Brain pericyte (primary cell): ENCODE data around the gene UTP3.
"Not testable (repeated sequence)": the region's sequence is repeated elsewhere in the genome, so short reads cannot be mapped to it uniquely, and the experiment has no call there.

Experiments used
- DNase-seq: peaks from one replicate; pipeline ENCODE4 v3.0.0-alpha.2; 2012; ENCODE audit warnings: low read depth, low spot score

Gene UTP3

DNA sequence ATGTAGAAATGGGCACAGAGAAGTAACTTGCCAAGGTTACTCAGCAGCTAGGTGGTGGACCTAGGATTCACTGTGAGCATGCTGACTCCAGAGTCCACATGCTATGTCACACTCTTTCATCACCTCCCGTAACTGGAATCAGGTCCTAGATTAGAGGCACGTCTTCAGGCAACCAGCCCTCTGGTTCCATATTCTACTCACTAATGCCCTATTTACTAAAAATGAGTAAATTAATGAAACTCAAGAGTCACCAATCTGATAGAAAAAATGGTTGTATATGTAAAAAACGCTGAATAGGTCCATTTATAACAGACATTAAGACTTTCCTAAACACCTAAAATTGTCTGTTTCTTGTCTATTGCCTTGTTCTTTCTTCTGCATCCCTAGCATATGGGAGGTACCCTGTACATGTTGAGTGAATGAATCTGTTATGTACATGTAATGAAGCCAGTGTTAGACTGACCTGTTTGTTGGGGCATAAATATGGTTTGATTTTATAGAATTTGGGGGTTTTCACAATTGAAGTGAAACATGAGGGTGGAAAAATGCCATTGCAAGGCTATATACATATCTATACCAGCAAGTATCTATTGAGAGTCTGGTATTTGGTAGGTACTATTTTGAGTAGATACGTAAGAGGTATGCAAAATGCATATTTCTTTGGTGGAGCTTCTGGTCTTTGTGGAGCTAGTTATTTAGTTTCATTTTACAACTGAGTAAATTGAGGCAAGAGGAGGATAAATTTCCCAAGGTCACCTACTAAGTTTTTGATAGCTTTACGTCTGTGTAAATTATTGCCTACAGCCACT is 26.0 kb downstream of the UTP3 start:
- no peak for DNase-seq

DNA sequence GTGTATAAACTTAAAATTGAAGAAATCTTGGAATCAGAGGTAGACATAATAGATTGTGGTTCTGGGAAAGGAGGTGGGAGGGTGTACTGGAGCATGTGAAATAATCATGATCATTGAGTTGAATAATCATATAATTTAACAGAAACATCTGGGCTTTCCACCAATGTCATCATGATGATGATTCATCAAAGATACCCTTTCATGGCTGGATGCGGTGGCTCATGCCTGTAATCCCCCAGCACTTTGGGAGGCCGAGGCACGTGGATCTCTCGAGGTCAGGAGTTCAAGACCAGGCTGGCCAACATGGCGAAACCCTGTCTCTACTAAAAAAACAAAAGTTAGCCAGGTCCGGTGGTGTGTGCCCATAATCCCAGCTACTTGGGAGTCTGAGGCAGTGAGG is 26.8 kb downstream of the UTP3 start:
- DNase-seq = no peak

DNA sequence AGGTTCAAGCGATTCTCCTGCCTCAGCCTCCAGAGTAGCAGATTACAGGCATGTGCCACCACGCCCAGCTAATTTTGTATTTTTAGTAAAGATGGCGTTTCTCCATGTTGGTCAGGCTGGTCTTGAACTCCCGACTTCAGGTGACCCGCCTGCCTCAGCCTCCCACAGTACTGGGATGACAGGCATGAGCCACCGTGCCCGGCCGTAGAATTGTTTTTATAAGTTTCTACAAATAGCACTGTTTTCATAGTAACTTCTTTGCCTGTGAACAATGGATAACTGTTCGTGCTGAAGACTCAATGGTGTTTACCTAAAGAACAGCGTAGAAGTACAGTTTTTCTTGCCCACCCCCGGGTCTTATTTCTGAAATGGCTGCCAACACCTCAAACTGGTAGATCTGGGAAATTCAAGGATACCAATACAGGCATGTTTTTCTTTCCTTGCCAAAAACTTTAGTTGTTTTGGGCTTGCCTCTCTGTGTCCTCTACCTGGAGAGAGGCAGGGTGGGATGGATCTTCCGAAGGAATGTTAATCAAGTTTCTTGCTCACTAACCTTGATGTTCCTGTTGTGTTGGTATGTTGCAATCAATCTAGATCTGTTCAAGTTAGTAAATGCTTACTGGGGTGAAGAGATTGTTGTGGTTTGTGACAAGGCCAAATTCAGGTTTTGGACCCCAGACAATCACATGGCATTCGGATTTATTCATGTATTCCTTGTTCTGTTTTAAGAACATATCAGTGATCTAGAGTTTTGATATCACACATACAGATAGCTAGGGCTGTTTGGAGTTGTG is 30.7 kb downstream of the UTP3 start:
- no peak for DNase-seq

DNA sequence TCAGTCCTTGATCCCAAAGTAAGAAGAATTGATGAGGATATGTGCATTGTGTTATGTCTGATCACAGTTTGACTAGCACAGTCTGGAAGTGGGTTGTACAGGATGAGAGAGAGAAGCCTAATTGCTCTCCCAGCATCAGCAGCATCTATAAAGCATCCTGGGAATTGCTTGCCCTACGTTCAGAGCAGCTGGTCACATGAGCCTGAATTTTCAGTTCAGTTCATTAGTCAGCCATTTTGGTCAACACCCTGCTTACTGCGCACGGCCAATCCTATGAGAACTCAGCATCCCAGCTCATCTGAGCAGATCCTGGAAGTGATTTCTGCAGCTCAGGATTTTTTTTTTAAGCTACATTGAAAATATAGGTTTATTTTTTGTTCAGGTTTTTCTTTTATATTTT is 33.4 kb downstream of the UTP3 start, which contains the start of gene RUFY3:
TSS of gene RUFY3 (plus strand) at position 218 of the 400 bp plus-strand sequence. CDS start 610 bp downstream, outside the sequence.
- DNase-seq = peak; percentile 80

DNA sequence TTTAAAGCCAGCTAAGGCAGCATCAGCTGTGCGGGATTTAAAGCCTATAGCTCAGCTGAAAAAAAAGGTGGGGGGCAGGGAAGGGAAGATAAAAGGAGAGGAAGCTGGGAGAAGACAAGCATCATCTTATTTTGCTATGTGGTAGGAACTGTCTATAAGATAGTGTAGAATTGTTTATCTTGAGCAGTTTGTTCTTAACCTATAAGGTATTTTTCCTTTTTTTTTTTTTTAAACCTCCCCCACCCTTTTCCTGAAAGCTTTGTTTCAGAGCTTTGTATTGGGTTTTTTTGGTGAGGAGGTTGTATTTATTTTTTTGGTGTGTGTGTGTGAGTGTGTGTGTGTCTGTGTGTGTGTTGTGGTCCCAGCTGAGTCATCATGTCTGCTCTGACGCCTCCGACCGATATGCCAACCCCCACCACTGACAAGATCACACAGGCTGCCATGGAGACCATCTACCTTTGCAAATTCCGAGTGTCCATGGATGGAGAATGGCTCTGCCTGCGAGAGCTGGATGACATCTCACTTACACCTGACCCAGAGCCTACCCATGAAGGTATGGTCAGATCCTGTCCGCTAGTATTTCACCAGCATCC is 34.0 kb downstream of the UTP3 start:
- DNase-seq = no peak

DNA sequence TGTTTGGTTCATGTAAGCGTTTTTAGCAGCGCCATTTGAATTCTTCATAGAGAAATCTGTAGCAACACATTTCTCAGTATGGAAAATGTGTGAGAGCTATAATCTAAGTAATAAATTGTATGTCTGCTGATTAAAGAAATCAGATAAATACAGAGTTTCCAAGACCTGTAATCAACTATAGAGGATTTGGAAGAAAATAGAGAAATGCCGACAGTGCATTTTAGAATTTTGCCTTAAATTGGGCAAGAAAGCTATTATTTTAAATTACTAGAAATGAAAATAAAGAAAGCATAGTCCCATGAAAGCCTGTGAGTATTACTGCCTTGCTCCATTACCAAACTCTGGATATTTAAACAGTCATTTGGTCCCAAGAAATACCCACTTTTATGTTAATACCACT is 36.1 kb downstream of the UTP3 start:
- no peak for DNase-seq

DNA sequence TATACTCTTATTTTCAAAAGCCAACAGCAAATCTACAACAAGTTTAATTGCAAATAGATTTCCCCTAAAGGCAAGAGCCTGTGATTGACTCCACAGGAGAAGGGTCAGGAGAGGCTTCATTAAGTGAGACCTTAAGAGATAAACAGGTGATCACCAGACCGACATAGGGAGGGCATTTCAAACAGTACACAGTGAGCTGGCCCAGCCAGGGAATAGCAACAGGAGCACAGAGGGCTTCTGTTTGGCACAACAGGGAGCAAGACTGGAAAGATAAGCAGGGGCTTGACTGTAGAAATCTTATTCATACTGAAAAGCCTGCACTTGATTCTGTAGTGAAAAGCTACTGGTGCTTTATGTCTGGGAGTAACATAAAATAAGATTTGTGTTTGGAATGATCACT is 37.3 kb downstream of the UTP3 start:
- DNase-seq = no peak

DNA sequence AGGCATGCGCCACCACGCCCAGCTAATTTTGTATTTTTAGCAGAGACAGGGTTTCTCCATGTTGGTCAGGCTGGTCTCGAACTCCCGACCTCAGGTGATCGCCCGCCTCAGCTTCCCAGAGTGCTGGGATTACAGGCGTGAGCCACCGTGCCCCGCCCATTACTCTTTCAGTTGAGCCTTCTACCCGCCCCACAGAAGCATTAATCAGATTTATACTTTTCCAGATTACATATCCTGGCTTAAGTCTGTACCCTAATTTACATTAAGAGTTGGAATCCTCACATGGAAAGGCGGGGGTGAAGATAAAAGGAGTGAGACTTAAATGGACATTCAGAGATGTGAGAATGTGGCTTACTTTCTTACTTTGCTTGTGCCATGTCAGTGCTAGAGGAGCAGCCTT is 38.2 kb downstream of the UTP3 start:
- not testable (repeated sequence) for DNase-seq

DNA sequence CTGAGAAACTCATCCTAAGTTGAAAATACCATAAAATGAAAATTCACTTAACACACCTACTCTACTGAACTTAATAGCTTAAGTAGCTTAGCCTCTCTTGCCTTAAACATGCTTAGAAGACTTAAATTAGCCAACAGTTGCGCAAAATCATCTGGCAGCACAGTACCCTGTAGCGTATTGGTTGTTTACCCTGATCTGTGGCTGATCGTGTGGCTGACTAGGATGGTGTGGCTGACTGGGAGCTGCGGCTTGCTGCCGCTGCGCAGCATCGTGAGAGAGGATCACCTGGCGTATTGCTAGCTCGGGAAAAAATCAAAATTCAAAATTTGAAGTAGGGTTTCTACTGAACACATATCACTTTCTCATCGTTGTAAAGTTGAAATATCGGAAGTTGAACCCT is 39.8 kb downstream of the UTP3 start:
- no peak for DNase-seq

DNA sequence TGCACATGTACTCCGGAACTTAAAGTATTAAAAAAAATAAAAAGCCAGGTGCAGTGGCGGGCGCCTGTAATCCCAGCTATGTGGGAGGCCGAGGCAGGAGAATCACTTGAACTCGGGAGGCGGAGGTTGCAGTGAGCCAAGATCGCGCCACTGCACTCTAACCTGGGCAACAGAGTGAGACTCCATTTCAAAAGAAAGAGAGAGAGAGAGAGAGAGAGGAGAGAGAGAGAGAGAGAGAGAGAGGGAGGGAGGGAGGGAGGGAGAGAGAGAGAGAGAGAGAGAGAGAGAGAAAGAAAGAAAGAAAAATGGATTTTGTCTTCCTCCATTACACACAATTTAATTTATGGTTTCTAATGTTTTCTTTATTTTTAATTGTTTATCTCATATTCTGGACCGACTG is 44.5 kb downstream of the UTP3 start:
- not testable (repeated sequence) for DNase-seq

DNA sequence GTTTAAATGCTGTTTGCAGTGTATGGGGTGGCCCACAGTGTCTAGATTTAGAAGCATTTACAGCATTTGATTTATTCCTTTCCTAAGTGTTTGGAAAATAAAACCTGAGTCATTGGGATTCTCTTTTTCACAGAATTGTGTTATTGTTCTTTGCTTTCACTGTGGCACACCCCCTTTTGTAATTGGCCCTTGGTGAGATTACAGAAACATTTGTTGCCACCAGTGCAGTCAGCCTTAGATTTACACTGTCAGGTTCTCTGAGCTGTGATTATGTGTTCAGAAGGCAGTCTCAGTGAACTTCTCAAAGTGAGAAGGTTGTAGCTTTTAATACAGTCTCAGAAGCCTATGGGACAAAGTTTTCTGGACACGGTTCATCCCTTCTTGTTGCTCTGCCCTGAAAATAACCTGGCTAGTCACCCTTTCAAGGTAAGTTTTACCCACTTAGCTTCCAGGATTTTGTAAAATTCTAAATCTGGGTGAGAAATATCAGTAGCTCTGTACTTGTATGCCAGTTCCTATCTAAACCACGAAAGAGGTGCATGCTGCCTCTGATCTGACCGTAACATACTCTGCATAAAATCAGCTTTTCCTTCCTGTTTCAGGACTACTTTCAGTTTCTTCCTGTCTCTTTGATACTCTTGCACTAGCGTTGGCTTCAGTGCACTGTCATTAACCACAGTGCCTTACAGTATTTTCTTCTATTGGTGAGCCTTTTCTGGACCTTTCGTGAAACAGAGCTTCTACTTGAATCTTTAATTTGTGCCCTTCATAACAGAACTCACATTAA is 46.0 kb downstream of the UTP3 start:
- no peak for DNase-seq

DNA sequence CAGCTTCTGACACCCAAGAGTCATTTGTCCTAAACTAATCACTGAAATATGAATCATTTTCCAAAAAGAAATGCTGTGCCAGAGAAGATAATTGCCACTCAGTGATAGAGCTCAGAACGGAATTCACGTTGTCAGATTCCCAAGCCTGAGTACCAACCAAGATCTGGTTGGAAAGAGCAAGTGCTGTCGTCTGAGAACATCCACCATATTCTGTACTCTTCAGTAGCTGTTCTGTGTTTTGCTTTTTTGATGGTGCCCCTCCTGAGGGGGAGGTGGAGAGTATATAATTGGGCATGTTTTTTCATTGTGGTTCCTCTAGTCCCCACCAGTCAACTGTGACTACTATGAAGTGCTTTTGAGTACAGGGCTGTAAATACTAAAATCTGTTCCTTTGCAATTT is 46.6 kb downstream of the UTP3 start:
- no peak for DNase-seq

DNA sequence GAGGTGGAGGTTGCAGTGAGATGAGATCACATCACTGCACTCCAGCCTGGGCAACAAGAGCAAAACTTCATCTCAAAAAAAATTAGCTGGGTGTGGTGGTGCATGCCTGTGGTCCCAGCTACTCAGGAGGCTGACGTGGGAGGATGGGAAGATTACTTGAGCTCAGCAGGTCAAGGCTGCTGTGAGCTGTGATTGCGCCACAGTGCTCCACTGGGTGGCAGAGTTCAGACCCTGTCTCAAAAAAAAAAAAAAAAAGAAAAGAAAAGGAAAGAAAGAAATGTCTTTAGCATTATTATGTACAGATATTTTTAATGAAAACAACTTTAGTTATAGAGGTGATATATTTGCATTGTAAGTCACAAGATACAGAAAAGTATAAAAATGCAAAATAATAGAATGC is 47.6 kb downstream of the UTP3 start:
- DNase-seq = not testable (repeated sequence)

DNA sequence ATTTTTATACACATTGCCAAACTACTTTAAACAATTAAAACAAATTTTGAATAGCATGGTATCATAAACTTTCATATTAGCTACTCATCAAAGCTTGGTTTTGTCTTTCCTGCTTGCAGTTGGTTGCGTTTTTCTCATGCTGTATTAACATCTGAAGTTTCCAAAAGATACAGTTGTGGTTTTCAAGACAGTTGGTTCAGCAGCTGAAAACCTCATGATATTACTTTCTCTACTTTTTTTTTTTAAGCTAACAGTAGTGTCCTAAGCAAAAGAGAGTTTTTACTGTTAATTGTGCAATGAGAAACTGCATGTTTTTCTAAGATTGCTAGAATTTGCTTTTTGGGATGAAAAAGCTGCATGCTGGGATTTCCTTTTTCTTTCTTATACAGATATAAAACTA is 48.7 kb downstream of the UTP3 start:
- no peak for DNase-seq

DNA sequence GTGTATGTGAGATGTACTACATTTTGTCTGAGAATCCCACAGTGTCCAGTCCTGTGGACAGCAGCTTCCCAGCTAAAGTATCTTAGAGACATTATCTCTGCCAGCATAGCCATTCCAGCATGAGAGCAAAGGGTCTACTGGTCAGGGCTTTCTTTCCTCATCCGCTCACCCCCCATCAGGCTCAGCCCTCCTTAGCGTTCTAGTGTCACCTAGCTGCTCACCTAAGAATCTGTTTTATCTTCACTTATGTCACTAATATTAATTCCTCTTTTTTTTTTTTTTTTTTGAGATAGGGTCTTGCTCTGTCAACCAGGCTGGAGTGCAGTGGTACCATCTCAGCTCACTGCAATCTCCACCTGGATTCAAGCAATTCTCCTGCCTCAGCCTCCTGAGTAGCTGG is 49.1 kb downstream of the UTP3 start:
- no peak for DNase-seq

DNA sequence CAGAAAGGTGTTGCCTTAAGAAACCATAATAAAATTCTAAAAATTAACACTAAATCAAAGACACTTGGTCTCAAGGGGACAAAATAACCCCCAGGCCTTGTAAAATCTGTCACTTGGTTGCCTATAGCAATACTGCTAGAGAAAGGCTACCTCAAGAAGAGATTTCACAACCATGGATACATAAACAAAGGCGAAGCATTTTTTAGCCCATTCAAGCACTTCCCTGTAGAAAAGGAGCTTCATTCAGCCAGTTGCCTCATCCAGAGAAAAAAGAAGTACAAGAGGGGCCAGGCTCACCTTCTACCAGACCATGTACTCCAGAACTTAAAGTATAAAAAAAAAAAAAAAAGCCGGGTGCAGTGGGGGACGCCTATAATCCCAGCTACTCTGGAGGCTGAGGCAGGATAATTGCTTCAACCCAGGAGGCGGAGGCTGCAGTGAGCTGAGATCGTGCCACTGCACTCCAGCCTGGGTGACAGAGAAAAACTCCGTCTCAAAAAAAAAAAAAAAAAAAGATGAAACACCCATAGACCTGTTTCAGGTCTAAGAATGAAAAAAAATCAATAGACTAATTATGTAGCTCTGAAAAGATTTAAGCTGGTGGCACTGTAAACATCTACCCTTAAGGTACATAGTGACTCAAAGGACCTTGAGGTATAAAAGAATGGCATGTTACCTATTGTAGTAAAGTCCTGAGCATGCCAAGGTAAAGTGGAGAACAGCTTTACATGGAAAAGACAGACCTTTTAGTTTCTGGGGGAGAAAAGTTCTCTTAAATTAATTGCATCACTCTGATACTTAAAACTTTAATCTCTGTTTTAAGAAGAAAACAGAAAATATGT is 51.4 kb downstream of the UTP3 start:
- no peak for DNase-seq
